ENCODE results near the gene RFTN1. TPM values are rescaled to one million over a fixed set of nuclear protein-coding genes. Genes with fewer than 3 reads are reported as not detected.

RFTN1 gene
- total and polyA plus RNA-seq, 3 donors from 2014 or later = 20.8 to 25.7 (median 22.2) TPM

GRCh38 chr3:16298891-16299290 lies 214.6 kb downstream of the RFTN1 start:
- H3K27ac ChIP-seq = no peak overlapping the region
- H3K4me1 ChIP-seq = no peaks in the 10 kb centered on the region
- intact Hi-C loops (cut with DNase I; ENCODE audit: low total_unique reads) = no loop called here
- H3K9me3 ChIP-seq = no peaks in the 10 kb centered on the region
- H3K4me3 ChIP-seq = no peak overlapping the region
- no peak for TF ChIP-seq POLR2A (IDR thresholded peaks at IDR 0.05)
- TF ChIP-seq, protein P1, sequence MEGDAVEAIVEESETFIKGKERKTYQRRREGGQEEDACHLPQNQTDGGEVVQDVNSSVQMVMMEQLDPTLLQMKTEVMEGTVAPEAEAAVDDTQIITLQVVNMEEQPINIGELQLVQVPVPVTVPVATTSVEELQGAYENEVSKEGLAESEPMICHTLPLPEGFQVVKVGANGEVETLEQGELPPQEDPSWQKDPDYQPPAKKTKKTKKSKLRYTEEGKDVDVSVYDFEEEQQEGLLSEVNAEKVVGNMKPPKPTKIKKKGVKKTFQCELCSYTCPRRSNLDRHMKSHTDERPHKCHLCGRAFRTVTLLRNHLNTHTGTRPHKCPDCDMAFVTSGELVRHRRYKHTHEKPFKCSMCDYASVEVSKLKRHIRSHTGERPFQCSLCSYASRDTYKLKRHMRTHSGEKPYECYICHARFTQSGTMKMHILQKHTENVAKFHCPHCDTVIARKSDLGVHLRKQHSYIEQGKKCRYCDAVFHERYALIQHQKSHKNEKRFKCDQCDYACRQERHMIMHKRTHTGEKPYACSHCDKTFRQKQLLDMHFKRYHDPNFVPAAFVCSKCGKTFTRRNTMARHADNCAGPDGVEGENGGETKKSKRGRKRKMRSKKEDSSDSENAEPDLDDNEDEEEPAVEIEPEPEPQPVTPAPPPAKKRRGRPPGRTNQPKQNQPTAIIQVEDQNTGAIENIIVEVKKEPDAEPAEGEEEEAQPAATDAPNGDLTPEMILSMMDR (IDR thresholded peaks at IDR 0.05) = no peak
- no peak for DNase-seq
- H3K27me3 ChIP-seq = no peaks in the 10 kb centered on the region
- 73 to 89% methylated on average over 6 of the region's 6 CpGs for WGBS, 2 donors
- H3K36me3 ChIP-seq (ENCODE audit: low read depth, missing control alignments) = no peaks in the 10 kb centered on the region

- Histone ChIP-seq H3K4me3 (no peak overlapping the region), H3K4me1 (no peaks in the 10 kb centered on the region), H3K36me3 (ENCODE audit: low read depth, missing control alignments) (no peaks in the 10 kb centered on the region), H3K27ac (no peak overlapping the region), H3K9me3 (no peaks in the 10 kb centered on the region), H3K27me3 (no peaks in the 10 kb centered on the region)
- intact Hi-C loops (cut with DNase I; ENCODE audit: low total_unique reads) = no loop called here
- DNase-seq = no peak
- TF ChIP-seq, protein P1 (IDR thresholded peaks at IDR 0.05) = no peak
- 70 to 79% methylated on average over 9 of the region's 9 CpGs for WGBS, 2 donors
Measured at GRCh38 chr3:16297997-16298885, 215.3 kb downstream of the RFTN1 start.

GRCh38 chr3:16295298-16295890 lies 218.1 kb downstream of the RFTN1 start:
- no peaks in the 10 kb centered on the region for H3K9me3 ChIP-seq
- H3K27ac ChIP-seq = no peak overlapping the region
- H3K4me1 ChIP-seq = no peaks in the 10 kb centered on the region
- TF ChIP-seq POLR2A (IDR thresholded peaks at IDR 0.05) = no peak
- TF ChIP-seq, protein P1 (IDR thresholded peaks at IDR 0.05) = no peak
- H3K36me3 ChIP-seq (ENCODE audit: low read depth, missing control alignments) = no peaks in the 10 kb centered on the region
- whole genome bisulfite sequencing, 2 donors = 87 to 93% methylated on average over 3 of the region's 3 CpGs
- intact Hi-C loops (cut with DNase I; ENCODE audit: low total_unique reads) = no loop called here
- DNase-seq = no peak
- H3K4me3 ChIP-seq = no peak overlapping the region
- H3K27me3 ChIP-seq = no peaks in the 10 kb centered on the region

- H3K9me3 ChIP-seq = no peaks in the 10 kb centered on the region
- intact Hi-C loops (cut with DNase I; ENCODE audit: low total_unique reads) = no loop called here
- H3K27me3 ChIP-seq = no peaks in the 10 kb centered on the region
- no peaks in the 10 kb centered on the region for H3K4me1 ChIP-seq
- no peak for DNase-seq
- no peak overlapping the region for H3K4me3 ChIP-seq
- WGBS, 2 donors = 93 to 97% methylated on average over 5 of the region's 5 CpGs
- no peak for TF ChIP-seq POLR2A (IDR thresholded peaks at IDR 0.05)
- TF ChIP-seq, protein P1 (IDR thresholded peaks at IDR 0.05) = no peak
- H3K36me3 ChIP-seq (ENCODE audit: low read depth, missing control alignments) = no peaks in the 10 kb centered on the region
- H3K27ac ChIP-seq = no peak overlapping the region
Measured at GRCh38 chr3:16294844-16295243, 218.7 kb downstream of the RFTN1 start.

All from testis (tissue), 3 donors.